ENCODE results near the gene MEAK7. TPM values are rescaled to one million over a fixed set of nuclear protein-coding genes. Genes with fewer than 3 reads are reported as not detected.
A peak's percentile ranks its signal among the peaks of the same experiment; 100 is the strongest.

Gene MEAK7
- total and polyA plus RNA-seq, 2 donors from 2014 or later = 6.3 to 30.6 TPM

DNA sequence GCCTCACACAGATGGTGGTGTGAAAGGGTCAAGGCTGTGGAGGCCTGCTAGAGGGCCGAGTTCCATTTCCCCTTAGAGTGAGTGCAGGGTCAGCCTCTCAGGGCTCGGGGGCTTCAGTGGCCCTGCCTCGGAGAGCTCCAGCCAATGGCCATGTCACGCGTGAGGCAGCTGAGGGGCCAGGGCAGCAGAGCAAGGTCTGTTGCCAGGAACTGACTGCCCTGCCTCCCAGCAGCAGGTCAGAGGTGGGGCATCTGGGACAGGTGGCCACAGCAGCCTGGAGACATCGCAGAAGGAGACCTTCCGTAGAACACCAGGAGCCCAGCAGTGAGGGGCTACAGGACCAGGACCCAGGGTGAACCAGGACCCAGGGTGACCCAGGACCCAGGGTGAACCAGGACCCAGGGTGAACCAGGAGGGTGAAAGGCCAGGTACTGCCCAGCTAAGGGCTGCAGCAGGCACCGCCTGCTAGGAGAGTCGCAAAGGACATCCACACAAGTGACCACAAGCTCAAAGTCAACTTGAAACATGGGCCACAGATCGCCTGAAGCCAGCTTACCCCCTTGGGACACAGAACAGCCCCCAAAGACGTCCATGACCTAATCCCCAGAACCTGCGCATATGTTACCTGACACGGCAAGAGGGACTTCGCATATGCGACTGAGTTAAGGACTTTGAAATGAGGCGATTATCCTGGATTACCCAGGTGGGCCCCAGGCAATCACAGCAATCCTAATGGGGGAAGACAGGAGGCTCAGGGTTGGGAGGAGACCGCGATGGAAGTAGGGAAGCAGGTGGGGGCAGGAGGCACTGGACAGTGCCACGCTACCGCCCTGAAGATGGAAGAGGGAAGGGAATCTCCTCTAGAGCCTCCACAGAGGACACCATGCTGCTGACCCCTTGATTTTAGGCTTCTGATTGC lies 4.8 kb upstream of the MEAK7 start:
- no peak overlapping the region for H3K4me3 ChIP-seq (ENCODE audit: low read length in 3 of 3)

DNA sequence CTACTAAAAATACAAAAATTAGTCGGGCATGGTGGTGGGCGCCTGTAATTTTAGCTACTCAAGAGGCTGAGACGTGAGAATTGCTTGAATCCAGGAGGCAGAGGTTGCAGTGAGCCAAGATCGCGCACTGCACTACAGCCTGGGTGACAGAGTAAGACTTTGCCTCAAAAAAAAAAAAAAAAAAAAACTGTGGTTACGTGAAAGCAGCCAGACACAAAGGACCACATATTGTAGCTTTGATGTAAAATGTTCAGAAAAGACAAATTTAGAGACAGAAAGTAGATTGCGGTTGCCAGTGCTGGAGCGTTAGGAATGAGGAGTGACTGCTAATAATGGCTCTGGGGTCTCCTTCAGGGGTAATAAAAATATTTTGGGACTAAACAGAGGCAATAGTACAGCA lies 4.0 kb upstream of the MEAK7 start:
- H3K27me3 ChIP-seq (ENCODE audit: control insufficient read depth, insufficient read depth, low read length) = no peaks in the 10 kb centered on the region
- H3K4me1 ChIP-seq (ENCODE audit: control insufficient read depth in 2 of 3, insufficient read depth in 2 of 3, low read depth in 1 of 3, low read length in 3 of 3) = peaks cover 0 to 14% (median 0%) of the 10 kb centered on the region in 3 donors
- intact Hi-C loops (cut with DNase I) = no loop called here
- no peaks in the 10 kb centered on the region for H3K9me3 ChIP-seq (ENCODE audit: control insufficient read depth in 2 of 3, insufficient read depth in 1 of 3, low read length in 3 of 3)
- no peak overlapping the region for H3K9ac ChIP-seq (ENCODE audit: low read length in 3 of 3)
- TF ChIP-seq, protein P1, sequence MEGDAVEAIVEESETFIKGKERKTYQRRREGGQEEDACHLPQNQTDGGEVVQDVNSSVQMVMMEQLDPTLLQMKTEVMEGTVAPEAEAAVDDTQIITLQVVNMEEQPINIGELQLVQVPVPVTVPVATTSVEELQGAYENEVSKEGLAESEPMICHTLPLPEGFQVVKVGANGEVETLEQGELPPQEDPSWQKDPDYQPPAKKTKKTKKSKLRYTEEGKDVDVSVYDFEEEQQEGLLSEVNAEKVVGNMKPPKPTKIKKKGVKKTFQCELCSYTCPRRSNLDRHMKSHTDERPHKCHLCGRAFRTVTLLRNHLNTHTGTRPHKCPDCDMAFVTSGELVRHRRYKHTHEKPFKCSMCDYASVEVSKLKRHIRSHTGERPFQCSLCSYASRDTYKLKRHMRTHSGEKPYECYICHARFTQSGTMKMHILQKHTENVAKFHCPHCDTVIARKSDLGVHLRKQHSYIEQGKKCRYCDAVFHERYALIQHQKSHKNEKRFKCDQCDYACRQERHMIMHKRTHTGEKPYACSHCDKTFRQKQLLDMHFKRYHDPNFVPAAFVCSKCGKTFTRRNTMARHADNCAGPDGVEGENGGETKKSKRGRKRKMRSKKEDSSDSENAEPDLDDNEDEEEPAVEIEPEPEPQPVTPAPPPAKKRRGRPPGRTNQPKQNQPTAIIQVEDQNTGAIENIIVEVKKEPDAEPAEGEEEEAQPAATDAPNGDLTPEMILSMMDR (IDR thresholded peaks at IDR 0.05; ENCODE audit: borderline replicate concordance, extremely low read depth, insufficient read depth) = no peak
- no peaks in the 10 kb centered on the region for H3K36me3 ChIP-seq (ENCODE audit: control insufficient read depth in 2 of 3, insufficient read depth in 3 of 3, low read length in 3 of 3)
- no peak overlapping the region for H3K4me3 ChIP-seq (ENCODE audit: low read length in 3 of 3)
- DNase-seq (no peak), FAIRE-seq (no peak)
- no peak overlapping the region for H3K27ac ChIP-seq (ENCODE audit: low read depth in 2 of 2, low read length in 2 of 2)

More for the DNA sequence above, 4.8 kb upstream of the MEAK7 start:
- FAIRE-seq (no peak), DNase-seq (peak in 2 of 5 donors; percentile 33 to 50)
- Histone ChIP-seq H3K27ac (ENCODE audit: low read depth in 2 of 2, low read length in 2 of 2) (no peak overlapping the region), H3K9ac (ENCODE audit: low read length in 3 of 3) (no peak overlapping the region), H3K9me3 (ENCODE audit: control insufficient read depth in 2 of 3, insufficient read depth in 1 of 3, low read length in 3 of 3) (no peaks in the 10 kb centered on the region), H3K27me3 (ENCODE audit: control insufficient read depth, insufficient read depth, low read length) (no peaks in the 10 kb centered on the region), H3K36me3 (ENCODE audit: control insufficient read depth in 2 of 3, insufficient read depth in 3 of 3, low read length in 3 of 3) (no peaks in the 10 kb centered on the region), H3K4me1 (ENCODE audit: control insufficient read depth in 2 of 3, insufficient read depth in 2 of 3, low read depth in 1 of 3, low read length in 3 of 3) (peaks cover 0 to 10% (median 0%) of the 10 kb centered on the region in 3 donors)
- TF ChIP-seq, protein P1 (IDR thresholded peaks at IDR 0.05; ENCODE audit: borderline replicate concordance, extremely low read depth, insufficient read depth) = no peak
- intact Hi-C loops (cut with DNase I) = no loop called here

DNA sequence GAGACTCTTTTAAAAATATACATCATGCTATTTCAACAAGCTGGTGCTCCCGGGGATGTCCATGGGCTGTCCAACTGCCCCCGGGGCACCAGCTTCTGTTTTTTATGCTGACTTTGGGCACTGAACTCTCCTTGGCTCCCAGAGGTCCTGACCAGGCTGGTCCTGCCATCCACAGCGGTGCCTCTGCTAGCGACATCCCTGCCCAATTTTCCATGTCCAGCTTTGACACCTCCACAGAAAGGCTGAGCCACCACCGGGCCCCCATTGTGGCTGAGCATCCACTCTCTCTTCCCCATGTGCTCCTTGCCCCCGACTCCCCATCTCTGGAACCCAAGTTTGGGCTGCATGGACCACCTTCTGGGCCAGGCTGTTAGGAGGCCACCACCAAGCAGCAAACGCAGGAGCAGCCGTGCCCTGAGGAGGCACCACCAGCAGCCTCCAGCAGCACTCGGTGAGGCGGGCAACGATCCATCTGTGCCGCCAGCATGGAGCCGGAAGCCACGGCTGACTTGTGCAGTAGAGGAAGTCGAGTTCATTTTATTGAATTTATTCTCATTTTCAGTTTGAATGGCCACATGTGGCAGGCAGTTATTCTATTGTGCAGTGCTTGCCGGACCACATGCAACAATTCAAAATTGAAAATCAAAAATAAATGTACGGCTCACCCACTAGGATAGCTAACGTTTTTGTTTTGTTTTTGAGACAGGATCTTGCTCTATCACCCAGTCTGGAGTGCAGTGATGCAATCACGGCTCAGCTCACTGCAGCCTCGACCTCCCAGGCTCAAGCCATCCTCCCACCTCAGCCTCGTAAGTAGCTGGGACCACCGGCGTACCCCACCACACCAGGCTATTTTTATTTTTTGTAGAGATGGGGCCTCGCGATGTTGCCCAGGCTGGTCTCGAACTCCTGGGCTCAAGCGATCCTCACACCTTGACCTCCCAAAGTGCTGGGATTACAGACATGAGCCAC lies 2.8 kb upstream of the MEAK7 start:
- H3K9me3 ChIP-seq (ENCODE audit: control insufficient read depth in 2 of 3, insufficient read depth in 1 of 3, low read length in 3 of 3) = no peaks in the 10 kb centered on the region
- TF ChIP-seq, protein P1 (IDR thresholded peaks at IDR 0.05; ENCODE audit: borderline replicate concordance, extremely low read depth, insufficient read depth) = no peak
- FAIRE-seq = no peak
- no peaks in the 10 kb centered on the region for H3K27me3 ChIP-seq (ENCODE audit: control insufficient read depth, insufficient read depth, low read length)
- no peak overlapping the region for H3K4me3 ChIP-seq (ENCODE audit: low read length in 3 of 3)
- intact Hi-C loops (cut with DNase I) = no loop called here
- no peak overlapping the region for H3K27ac ChIP-seq (ENCODE audit: low read depth in 2 of 2, low read length in 2 of 2)
- no peak overlapping the region for H3K9ac ChIP-seq (ENCODE audit: low read length in 3 of 3)
- H3K4me1 ChIP-seq (ENCODE audit: control insufficient read depth in 2 of 3, insufficient read depth in 2 of 3, low read depth in 1 of 3, low read length in 3 of 3) = peaks cover 0 to 15% (median 0%) of the 10 kb centered on the region in 3 donors
- peak in 2 of 5 donors; percentile 34 to 43 for DNase-seq
- H3K36me3 ChIP-seq (ENCODE audit: control insufficient read depth in 2 of 3, insufficient read depth in 3 of 3, low read length in 3 of 3) = no peaks in the 10 kb centered on the region

All from kidney (tissue), 14 donors.